ENCODE measurements around the gene KCNQ5.
A peak's percentile ranks its signal among the peaks of the same experiment; 100 is the strongest.
"Not testable (repeated sequence)": the region's sequence is repeated elsewhere in the genome, so short reads cannot be mapped to it uniquely, and the experiment has no call there.

The KCNQ5 gene

DNA sequence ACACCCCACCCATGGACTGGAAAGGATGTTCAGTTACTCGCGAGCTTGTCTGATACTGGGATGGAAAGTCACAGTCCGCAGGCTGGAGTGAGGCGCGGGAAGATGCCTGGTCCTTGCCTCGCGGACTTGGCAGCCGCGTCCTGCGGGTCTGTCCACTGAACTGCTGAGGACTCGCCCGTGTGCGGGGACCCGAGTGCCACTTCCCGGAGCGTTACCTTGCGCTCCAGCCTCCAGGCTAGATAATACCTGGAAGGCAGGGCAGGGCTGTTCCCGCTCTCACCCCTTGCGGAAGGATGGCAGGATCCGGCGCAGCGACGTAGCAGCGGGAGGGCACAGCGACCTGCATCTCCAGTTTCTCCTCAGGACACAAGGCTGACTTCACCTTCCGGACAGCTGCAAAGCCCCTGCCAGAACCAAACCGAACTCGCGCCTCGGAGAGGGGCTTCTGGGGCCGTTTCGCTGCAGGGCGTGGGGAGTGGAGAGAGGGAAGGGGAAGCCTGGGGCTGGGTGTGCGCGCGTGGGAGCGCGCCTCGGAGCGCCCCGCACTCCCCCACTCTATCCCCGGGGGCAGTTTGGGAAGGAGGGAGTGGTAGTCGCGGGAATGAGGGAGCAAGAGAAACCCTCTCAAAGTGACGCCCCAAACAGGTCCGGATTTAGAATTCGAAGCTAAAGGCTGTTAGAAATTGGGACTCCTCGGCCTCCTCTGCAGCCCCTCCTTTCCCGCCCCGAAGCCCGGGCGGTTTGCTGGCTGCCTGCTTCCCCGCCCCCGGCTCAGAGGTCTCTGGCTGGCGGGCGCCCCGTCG lies at the start of gene KCNQ5:
Gene KCNQ5, plus strand, starts transcription at position 774 of the 803 bp plus-strand sequence.
- no peak for DNase-seq (ENCODE audit: low read depth)

DNA sequence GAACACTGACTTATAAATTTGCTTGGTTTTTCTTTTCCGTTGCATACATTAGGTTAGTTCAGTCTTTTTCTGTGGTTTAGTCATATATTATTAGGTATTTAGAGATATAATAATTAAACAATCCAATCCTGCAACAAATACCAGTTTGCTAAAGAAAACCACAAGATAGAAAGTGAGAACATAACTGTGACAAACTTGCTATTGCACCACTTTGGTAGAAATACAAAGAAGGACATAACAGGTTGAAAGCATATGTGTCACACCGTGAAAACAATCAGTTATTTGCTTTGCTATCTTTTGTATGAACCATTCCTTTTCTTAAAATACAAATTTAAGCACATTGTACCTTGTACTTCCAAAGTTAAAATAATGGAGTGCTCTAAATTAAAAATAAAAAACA lies 42.0 kb upstream of the KCNQ5 start:
- no peak for DNase-seq (ENCODE audit: low read depth)

DNA sequence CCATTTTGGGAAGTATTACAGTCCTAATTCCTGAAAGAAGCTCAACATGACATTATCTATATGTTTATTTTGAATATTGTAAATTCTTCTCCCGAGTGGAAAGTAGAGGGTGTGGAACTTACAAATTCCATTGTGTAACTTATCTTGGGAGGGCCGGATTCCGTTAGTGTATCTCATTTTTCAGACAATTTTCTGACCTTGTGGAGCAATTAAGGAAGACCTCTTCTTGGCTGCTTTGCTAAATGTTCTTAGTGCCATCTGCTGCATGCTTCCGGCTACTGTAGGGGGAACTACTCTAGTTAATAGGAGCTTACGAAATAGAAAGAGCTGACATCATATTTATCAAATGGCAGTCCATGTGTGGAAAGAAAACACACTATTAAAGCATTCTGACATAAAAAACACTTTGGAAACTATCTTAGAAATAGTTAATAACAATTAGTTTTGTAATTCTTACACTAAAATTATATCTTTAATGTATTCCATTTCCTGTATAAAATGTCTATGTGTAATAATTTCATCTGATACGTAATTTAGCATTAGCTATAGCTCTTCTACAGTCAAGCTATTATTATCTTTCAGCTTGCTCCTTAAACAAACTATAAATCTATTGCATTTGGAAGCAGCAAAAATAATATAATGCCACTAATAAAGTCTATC lies 41.5 kb upstream of the KCNQ5 start:
- DNase-seq (ENCODE audit: low read depth), result peak; percentile 55

DNA sequence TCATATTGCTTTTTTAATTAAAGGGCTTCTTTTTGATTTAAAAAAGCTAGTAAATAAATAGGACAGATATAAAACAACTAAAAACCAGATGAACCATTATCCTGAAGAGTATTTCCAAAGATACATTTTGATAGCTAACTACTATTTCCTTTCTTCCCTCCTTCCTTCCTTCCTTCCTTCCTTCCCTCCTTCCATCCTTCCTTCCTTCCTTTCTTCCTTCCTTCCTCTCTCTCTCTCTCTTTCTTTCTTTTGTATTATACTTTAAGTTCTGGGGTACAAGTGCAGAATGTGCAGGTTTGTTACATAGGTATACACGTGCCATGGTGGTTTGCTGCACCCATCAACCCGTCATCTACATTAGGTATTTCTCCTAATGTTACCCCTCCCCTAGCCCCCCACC lies 40.9 kb upstream of the KCNQ5 start:
- not testable (repeated sequence) for DNase-seq (ENCODE audit: low read depth)

DNA sequence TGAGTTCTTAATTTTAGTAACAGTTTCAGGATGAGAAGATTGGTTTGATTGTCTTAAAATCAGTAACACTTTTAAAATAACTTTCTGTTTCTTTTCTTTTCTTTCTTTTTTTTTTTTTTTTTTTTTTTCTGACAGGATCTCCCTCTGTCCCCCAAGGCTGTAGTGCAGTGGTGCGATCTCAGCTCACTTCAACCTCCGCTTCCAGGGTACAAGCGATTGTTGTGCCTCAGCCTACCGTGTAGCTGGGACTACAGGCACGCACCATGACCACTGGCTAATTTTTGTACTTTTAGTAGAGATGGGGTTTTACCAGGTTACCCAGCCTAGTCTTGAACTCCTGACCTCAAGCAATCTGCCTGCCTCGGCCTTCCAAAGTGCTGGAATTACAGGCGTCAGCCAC lies 33.7 kb upstream of the KCNQ5 start:
- no peak for DNase-seq (ENCODE audit: low read depth)

DNA sequence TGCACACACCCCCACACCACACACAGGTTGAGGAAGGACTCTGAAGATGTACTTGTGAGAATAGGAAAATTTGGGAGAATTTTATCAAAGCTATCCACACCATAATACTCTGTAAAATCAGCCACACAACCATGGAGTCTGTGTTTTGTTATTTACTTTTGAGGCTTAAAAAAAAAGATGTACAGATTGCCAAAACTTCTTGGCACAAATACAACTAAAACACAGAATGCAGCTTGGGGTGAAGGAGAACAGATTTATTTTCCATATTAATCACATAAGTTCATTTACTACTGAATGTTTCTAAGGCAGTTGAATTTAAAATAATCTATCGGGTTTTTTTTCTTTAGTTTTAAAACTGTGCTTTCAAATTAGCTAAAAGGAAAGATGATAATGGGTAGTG lies 32.8 kb upstream of the KCNQ5 start:
- DNase-seq (ENCODE audit: low read depth), result peak; percentile 14

DNA sequence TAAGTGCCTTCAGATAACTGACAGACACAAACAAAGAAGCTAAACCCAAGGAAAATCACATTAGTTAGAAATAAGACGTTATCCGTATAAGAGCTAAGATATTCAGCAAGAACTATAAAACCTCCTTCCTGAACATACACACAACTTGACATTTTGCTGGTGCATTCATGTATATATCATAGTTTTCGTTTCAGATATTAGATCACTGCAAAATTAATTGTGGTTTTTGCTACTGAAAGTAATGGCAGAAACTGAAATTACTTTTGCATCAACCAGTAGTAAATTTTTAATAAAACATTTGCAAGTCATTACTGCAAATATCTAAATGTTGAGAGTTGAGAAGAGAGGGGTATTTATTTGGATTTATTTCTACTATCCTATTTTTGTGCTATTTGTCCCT lies 26.1 kb upstream of the KCNQ5 start:
- DNase-seq (ENCODE audit: low read depth), result no peak

DNA sequence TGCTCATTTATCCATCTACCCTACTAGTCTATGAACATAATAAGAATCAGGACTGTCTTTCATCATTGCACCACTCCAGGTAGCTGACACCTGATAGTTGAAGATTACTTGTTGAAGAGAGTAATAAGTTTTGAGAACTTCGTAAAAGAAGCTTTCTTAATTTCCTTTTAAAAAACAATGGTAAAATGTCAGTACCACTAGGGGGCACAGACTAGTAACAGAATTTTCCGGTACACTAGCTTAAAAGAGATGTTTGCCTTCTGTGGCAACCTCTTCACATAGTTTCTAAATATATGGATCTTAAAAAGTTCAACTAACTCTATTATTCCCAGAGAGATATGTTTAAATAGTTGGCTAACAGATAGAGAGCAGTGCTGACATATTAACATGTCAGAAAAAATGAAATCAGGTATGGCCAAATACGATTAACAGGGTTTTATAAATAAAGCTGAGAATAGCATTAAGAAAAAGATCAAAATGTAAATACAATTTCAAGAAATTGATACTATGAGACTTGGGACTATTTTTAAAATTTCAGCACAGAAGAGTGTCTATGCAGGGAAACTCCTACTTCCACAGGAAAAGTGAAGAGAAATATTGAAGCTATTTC lies 5.4 kb upstream of the KCNQ5 start:
- peak; percentile 34 for DNase-seq (ENCODE audit: low read depth)

DNA sequence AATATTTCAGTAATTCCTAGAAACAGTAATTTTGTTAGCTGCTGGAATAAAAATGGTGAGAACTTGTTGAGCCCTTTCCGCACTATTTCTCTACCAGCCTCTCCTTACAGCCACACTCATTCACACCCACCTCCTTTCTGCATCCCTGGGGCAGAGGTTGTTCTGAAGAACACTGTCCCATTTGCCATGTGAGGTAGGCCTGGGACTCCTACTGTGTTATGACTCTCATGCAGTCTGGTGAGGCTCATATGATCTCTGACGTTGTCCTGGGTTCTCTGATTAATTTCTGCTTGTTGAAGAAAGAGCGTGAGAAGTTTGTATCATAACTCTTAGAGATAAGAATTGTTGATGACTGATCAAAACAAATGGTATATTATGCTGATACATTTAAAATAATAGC lies 4.1 kb upstream of the KCNQ5 start:
- no peak for DNase-seq (ENCODE audit: low read depth)

DNA sequence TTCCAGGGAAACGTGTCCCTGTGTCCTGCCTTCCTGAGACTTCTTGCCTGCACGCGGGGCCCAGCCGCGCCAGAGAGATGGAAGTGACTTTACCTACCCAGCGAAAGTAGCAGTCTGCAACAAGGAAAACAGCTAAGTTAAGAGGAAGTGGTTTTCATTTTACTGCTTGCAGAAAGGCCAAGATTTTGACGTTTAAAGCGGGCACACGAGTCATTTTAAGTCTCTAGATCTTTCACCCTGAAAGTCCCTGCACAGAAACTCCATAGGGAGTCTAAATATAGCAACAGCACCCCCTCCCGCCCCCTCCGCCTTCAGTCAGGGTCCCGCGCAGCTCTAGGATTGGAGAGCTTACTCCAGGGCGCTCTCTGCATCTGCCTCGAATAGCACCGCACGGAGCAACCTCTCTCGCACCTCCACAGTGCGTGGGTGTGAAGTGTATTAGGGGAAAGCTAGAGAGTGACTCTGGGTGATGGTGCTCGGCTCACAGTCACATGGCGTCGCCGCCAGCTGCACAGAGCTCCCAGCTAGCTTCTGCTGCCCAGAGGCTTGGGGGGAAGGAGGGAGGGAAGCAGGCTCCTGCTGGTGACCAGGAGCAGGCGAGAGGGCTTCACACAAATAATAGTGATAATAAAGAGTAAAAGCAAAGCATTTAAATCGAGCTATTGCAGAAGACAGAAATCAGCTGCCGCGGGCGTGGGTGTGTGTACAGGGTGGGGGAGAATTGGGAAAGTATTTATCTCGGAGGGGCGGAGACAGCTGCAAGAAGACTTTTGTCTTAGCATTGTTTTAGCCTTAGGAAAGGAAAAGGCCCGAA lies 1.8 kb upstream of the KCNQ5 start:
- no peak for DNase-seq (ENCODE audit: low read depth)

DNA sequence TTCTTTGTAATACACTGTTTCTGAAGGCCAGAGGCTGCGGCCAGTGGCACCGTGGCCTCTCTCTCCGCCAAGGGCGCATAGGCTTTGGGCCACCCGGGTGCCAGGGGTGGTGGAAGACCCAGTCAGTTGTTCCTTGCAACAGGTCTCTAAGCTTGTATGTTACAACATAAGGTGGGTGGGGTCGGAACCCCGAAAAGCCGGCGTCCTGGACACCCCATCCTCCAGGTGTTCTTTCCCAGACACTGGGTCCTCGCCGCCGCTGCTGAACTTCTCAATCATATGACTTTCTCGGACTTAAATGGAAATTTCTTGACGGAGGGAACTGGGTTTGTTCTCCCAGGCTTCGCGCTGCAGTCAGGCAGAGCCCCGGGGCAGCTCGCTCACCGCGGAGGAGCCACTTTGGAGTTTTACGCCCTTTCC lies 983 bp upstream of the KCNQ5 start:
- DNase-seq (ENCODE audit: low read depth), result no peak

DNA sequence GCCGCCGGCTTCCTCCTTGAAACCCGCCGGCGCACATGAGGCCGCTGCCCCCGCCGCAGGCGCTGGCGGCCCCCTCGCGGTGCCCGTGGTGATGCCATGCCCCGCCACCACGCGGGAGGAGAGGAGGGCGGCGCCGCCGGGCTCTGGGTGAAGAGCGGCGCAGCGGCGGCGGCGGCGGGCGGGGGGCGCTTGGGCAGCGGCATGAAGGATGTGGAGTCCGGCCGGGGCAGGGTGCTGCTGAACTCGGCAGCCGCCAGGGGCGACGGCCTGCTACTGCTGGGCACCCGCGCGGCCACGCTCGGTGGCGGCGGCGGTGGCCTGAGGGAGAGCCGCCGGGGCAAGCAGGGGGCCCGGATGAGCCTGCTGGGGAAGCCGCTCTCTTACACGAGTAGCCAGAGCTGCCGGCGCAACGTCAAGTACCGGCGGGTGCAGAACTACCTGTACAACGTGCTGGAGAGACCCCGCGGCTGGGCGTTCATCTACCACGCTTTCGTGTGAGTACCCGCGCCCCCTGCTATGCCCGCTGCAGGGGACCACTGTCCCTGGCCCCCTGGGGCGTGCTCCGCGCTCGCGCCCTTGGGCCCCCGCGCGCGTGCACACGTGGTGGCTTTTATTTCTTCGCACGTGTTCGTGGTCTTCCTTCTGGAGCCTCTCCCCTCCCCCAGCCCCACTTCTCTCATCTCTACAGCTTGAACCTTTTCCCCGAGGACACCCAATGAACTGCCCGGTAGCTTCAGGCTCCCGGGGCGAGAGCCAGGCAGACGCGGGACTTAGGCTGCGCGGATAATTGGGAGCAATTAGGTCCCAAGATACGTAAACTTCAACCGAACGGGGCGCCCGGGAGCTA lies 453 bp downstream of the KCNQ5 start:
- no peak for DNase-seq (ENCODE audit: low read depth)

DNA sequence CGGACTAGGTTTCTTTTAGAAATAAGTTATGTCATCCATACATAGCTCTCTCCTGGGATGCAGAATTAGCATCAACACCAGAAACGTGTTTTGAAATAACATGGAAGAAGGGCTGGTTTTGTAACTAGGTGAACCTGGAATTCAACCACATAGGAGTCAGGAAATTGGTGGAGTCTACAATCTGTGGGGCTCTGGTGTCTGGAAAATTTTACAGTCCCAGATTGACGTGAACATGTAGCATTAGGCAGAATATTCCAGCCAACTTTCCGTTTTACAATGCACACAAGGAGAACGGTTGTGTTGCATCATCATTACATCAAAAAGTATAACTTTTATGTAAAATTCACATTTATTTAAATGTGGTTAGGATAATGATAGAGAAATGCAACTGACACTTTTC lies 1.9 kb downstream of the KCNQ5 start:
- DNase-seq (ENCODE audit: low read depth), result no peak

DNA sequence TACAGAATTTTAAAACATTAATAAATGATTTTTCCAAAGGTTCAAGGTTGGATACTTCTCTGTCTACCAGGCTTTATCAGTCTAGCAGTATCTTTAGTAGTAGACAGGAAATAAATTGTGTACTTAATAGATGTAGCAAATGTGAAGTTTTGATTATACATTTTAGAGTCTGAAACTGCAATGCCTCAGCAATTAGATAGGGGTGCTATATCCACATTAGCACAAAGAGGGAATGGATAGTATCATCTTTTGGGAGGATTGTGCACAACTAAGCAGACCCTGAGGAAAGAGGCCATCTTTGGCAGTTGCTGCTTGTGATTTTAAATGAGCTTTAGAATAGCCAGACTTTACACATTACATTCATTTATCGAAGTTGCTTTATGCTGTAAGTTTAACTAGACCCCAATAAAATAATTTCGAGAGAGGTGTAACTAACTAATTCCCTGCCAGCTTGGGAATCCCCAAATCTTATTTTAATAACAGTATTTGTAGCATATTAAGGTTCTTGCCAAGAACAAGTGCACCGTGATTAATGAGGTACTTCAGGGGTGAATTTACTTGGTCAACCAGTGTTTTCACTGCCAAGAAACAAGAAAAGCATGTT lies 2.8 kb downstream of the KCNQ5 start:
- no peak for DNase-seq (ENCODE audit: low read depth)

DNA sequence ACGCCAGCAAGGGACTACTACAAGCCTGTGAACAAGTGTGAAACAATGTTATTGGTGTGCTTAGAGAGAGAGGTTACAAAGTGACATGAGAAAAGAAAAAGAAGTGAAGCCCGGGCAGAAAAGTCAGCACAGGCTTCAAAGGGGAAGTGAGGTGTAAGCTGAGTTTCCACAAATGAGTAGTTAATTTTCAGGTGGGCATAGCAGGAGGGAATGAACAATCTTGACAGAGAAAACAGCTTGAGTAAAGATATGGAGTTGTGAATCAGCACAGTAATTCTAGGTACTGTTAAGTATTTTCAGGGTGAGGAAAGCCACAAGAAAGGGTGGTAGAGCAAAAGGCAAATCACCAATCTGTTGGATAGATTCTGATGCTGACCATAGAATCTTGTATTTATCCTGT lies 4.3 kb downstream of the KCNQ5 start:
- DNase-seq (ENCODE audit: low read depth), result no peak

DNA sequence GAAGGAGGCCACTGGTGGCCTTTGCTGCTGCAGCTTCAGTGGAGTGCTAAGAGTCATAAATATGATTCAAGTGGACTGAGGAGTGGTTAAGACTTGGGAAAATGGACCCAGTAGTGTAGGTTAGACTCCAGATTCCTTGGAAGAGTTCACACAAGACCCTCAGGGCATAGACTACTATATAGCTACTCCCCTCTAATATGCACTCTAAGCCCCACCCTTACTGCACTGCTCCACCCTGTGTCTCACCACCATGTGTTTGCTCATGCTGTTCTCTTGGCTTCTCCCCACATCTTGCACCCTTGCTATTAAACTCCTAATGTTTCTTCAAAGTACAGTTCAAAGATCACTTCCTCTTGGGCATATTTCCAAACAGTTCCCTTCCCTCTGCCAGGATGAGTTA lies 5.7 kb downstream of the KCNQ5 start:
- DNase-seq (ENCODE audit: low read depth), result no peak

DNA sequence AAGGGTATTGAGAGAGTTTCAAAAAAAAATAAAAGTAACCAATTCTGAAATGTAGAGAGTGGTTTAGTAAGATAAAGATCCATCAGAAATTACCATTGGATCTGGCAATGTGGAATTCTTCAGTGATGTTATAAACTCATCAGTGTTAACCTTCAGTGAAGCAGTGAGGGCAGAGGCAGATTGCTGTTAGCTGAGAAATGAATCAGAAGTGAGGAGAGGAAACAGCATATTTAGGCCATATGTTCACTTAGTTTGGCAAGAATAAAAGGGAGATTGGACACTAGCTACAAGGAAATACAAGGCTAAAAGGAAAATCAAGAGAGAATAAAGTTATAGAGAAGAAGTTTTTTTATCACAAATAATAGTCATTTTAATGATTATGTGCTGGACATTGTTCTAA lies 9.6 kb downstream of the KCNQ5 start:
- no peak for DNase-seq (ENCODE audit: low read depth)

DNA sequence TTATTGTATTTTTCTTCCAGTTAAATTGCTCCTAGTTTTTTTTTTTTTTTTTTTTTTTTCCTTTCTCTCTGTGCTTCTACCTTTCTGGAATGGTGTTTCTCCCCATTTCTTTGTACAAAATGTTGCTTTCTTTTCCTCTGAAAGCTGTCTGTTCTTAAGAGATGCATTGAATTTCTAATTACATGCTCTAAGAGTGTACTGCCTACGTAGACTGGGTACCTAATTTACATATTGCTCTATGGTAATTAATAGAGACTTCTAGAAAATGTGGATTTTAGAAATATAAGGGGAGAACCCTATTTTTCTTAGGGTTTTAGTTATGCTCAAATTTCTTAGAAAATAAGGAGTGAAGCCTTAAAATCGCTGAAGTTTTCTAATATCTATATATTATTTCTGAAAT lies 13.8 kb downstream of the KCNQ5 start:
- no peak for DNase-seq (ENCODE audit: low read depth)

DNA sequence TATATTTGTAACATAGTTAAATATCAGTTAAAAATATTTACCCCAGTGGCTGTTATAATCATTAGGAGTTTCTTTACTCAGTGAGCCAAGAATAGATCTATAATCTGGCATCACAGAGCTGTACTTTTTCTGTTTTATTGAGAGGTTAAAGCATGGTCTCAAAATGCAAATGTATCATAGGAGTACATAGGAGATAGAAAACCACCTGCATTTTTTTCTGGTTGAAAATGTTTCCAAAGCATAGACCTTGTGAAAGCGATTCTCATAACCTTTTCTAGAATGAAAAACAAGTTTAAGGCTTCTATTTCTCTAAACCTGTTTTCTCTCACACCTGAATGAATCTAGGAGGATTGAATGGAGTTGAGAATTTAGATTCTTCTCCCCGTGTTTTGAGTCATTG lies 14.4 kb downstream of the KCNQ5 start:
- DNase-seq (ENCODE audit: low read depth), result no peak

DNA sequence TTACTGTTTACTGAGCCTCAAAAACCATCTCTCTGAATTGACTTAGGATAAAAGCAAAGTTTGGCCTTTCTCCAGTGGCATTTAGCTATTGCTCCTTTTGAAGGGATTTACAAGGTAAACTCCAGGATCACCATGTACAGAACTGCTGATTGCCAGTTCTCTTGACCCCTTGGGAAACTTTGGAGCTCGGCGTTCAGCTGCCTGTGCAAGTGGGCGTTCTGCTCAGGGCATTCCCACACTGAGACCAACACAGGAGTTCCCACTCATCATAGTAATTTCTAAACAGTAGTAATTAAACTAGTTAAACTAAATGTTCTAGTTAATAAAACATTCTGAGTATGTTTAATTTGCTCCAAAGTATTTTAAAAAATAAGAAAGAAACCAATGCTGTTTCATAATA lies 14.9 kb downstream of the KCNQ5 start:
- no peak for DNase-seq (ENCODE audit: low read depth)

DNA sequence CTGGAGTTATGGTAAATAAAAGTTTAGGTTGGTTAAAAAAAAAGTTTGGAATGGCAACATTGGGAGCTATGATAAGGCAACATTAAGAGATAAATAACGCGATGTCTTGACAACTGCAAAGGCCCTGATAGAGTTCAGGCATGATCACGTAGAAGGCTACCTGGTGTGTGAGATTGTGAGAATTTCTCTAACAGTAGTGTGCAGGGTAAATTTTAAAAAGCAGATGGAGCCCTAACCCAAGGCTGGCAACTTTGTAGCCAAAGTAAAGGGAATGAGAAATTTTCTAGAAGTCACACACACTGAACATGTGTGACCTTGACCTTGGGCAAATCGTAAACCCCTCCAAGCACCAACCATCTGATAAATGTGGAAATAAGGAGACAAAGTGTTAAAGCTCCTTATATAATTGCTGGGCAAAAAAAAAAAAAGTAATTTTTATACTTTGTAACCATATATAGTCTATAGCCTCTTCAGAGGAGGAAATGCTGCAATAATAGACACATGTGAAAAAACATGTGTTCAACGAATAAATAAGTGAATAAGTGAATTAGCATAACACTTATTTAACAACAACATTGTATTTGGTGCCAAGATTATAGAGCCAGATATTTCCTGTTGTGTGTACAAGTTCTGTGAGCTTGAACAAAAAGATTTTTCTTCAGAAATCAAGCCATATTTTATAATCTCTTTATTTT lies 18.2 kb downstream of the KCNQ5 start:
- no peak for DNase-seq (ENCODE audit: low read depth)

Data from fibroblast of the conjunctiva (primary cell).